NCI-H526 treated with DMSO at 0.1 percent for 48 hours (cell line): ENCODE measurements around the gene PDLIM5.
A peak's percentile ranks its signal among the peaks of the same experiment; 100 is the strongest.

Source experiments
- DNase-seq: peaks from one replicate; lab custom pipeline; 2025; lab: John Stamatoyannopoulos, UW

PDLIM5 gene

DNA sequence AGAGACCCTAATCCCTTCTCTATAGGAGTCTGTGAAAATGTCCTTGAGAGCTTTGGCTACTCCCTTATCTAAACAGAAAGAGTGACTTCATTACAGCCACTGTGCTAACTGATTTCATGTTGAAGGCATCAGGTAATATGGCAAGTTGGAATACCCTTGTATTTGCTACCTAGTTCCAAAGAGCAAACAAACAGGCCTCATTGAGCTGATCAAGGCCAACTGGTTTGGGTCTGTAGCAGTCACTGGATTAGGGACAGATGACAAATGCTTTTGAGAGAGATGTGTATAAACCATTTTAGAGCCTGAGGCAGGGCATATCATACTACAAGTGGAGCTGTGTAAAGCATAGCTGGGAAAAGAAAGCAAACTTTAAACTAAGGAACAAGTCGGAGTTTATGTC is 22.9 kb upstream of the PDLIM5 start:
- no peak for DNase-seq

DNA sequence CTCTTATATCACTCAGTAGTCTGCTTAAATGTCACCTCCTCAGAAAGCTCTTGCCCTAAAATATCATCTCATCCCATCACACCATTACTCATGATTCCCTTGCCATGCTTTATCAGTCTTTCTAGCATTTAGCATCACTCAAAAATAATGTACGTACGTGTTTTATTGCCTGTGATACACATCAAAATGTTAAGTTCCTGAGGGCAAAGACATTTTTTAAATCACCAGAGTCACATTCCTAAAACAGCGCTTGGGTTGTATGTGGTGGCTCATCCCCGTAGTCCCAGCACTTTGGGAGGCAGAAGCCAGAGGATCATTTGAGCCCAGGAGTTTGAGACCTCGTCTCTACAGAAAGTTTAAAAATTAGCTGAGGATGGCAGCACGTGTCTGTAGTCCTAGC is 21.3 kb upstream of the PDLIM5 start:
- no peak for DNase-seq

DNA sequence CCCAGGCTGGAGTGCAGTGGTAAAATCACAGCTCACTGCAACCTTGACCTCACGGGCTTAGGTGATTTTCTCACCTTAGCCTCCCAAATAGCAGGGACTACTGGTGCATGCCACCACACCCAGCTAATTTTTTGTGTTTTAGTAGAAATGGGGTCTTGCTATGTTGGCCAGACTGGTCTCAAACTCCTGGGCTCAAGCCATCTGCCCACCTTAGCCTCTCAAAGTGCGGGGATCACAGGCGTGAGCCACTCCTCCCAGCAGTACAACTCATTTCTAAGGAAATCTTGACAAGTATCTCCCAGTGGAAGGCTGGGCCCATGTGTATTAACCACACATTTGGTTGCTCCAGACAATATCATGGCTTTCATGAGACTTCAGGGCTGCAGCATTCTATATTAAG is 20.4 kb upstream of the PDLIM5 start:
- DNase-seq, result no peak

DNA sequence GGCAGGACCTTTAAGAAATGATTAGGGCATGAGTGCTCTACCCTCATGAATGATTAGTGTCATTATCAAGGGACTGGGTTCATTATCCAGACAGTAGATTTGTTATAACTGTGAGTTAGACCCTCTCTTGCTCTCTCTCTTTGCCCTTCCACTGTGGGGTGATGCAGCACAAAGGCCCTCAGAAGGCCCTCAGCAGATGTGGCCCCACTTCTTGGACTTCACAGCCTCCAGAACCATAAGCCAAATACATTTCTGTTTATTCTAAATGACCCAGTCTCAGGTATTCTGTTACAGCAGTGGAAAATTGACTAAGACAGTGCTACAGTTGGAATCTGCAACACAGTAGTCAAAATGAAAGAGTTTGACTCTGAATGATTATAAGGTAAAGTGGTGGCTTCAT is 17.2 kb upstream of the PDLIM5 start:
- no peak for DNase-seq

DNA sequence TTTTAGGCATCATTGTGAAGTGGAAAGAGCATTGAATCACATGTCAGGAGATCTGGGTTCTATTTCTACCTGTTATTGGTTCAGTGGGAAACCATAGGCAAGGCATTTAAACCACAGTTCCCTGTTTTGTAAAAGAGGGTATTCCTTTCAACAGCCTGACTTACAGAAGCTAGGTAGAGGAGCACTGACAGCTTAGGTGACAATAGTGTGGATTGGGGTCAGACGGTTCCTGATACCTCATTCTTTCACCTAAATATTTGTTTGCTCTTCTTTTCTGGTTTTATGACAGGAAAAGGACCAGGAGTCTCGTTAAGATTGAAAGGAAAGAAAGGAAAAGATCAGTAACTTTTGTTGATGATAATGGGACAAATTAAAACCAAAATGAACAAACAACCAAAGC is 15.9 kb upstream of the PDLIM5 start:
- no peak for DNase-seq

DNA sequence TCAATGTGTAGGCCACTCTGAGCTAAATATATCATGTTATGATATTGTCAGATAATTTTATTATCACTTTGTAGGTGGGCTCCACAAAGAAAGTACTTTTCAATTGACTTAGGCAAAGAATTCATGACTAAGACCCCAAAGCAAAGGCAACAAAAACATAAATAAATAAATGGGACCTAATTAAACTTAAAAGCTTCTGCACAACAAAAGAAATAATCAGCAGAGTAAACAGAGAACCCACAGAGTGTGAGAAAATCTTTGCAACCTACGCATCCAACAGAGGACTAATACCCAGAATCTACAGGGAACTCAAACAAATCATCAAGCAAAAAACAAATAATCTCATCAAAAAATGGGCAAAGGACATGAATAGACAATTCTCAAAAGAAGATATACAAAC is 15.2 kb upstream of the PDLIM5 start:
- DNase-seq, result no peak

DNA sequence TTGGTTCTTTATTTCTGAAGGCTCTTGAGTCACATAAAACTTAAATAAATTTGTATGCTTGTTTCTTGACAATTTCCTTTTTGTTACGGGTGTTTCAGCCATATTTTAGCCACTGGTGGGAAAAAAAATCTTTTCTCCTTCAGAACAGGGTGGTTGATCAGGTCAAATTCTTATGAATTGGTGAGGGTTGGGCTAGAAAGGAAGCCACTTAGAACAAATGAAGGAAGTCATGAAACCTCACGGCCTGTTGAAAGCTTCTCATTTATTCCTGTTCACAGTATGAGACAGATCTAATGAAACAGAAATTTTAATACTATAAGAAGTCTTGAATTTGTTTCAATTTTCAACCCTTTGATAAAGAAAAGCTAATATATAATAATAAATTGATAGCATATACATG is 12.1 kb upstream of the PDLIM5 start:
- DNase-seq, result no peak

DNA sequence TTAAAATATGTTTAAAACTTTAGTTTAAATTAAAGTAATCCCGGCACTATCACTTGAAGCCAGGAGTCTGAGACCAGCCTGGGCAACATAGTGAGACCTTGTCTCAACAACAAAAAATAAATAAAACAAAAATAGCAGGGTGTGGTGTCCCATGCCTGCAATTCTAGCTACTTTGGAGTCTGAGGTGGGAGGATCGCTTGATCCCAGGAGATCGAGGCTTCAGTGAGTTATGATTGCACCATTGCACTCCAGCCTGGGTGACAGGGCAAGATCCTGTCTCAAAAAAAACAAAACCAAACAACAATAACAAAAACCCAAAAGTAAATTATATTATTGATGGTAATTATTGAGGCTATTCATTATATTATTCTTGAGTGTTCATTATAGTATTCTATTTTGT is 9.9 kb upstream of the PDLIM5 start:
- DNase-seq, result no peak

- no peak for DNase-seq
Observed at GRCh38 chr4:94442251-94442650, 9.5 kb upstream of the PDLIM5 start.

DNA sequence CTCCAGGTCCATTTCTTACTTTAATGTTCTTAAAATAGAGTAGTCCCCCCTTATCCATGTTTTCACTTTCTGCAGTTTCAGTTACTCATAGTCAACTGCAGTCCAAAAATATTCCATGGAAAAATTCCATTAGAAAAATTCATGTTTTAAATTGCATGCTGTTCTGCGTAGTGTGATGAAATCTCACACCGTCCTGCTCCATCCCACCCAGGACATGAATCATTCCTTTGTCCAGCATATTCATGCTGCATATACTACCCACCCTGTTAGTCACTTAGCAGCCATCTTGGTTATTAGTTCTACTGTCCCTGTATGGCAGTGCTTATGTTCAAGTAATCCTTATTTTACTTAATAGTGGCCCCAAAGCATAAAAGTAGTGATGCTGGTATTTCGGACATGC is 5.4 kb upstream of the PDLIM5 start:
- no peak for DNase-seq

- DNase-seq, result no peak
Observed at GRCh38 chr4:94447754-94448411, 3.9 kb upstream of the PDLIM5 start.

DNA sequence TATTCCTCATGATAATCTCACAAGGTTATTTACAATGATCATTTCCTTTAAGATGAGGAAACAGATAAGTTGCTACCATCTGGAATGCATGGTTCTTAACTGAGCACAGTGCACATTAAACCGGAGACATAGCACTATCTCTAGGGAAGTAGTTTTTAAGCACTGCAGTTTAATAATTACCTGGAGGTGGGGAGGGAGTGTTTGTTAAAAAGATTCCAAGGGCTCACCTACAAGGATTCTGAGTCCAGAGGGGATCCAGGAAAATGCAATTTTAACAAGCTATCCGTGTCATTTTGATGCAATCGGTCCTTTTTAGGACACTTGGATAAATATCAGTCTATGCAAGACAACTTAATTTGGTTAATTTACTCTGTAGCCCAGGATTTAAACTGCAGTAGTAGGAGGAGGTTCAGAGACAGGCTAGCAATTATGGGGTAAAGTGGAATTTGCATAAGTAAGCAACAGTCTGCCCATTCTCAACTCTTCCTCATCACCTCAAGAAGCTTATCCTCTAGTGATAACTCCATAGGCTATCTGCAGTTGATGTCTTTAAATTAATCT is 2.8 kb upstream of the PDLIM5 start:
- DNase-seq, result no peak

GRCh38 chr4:94451051-94451694 is 569 bp upstream of the PDLIM5 start:
- no peak for DNase-seq

DNA sequence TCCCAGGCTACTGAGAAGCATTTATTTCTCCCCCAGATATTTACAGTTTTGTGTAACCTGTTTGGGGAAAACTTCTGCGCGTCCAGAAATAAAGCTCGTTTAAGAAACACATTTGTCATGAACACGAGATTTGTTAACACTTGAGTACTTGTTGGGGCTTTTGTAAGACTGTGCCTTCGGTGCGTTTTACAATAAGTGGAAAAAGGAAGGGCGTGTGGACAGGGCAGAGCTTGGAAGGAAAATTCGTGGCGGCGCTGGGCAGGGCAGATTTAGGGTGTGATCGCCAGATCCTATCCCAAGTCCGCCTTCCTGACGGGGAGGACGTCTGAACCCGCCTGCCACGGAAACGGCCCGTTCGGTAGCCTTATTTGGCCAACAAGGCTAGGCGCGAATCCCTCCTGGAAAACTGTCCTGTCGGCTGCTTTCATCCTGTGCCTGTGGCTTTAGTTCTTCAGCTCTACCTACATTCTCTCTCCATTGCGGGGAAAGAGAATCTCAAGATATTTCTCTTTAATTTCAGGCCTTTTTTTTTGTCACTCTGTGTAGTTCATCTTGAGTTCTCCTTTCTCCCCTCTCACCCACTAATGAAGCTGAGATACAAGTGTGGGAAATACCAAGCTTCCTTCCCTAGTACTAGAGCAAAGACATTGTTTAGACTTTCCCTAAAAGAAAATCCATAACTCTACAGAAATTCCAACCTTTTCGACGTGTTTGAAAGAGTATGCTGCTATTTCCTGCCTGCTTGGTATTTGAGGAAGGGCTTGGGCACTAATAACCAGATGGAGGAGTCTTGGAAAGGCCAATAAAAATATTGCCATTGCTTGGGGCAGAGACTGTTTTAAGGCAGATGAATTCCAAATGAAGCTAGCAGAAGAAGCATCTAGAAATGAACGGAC is 982 bp downstream of the PDLIM5 start:
- peak; percentile 18 for DNase-seq

DNA sequence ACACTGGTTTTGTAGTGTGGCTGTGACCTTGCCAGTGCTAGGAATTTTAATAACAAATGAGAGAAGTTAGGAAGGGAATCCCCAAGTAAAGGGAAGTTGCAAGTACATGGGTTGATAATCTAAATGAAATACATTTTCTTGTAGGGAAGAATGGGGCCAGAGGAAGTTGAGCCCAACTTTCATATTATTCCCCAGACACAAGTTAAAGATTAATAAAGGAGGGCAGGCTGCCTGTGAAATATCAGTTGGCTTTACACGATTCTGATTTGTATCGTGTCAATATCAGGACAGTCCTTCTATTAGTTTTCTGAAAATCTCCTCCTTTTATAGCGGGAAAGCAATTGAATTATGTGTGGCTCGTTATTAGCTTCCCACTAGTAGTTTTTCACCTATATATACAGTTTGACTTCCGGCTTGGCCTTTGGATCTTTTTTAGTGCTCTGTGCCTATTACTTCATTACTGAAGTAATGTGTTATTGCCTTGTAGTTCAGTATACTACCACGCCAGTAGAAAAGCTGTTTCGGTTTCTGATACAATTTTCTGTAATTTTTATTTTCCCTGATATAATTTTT is 1.7 kb downstream of the PDLIM5 start:
- no peak for DNase-seq

- no peak for DNase-seq
Observed at GRCh38 chr4:94454405-94454804, 2.7 kb downstream of the PDLIM5 start.

DNA sequence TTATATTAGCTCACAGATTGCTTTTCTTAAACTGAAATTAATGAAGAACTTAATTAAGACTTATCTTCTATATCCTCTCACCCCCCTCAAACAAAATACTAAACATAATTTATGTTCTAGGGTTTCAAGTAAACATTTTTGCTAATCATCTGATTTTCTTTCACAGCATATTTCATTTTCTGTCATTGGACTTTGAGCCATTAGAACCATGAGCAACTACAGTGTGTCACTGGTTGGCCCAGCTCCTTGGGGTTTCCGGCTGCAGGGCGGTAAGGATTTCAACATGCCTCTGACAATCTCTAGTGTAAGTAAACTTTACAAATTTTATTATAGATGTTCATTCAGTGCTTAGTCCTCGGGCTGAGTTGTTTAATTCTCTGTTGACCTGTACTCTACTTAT is 3.3 kb downstream of the PDLIM5 start:
- DNase-seq, result no peak

GRCh38 chr4:94457692-94458106 is 6.0 kb downstream of the PDLIM5 start:
- DNase-seq, result no peak

- DNase-seq, result no peak
Observed at GRCh38 chr4:94458682-94459081, 6.9 kb downstream of the PDLIM5 start.

DNA sequence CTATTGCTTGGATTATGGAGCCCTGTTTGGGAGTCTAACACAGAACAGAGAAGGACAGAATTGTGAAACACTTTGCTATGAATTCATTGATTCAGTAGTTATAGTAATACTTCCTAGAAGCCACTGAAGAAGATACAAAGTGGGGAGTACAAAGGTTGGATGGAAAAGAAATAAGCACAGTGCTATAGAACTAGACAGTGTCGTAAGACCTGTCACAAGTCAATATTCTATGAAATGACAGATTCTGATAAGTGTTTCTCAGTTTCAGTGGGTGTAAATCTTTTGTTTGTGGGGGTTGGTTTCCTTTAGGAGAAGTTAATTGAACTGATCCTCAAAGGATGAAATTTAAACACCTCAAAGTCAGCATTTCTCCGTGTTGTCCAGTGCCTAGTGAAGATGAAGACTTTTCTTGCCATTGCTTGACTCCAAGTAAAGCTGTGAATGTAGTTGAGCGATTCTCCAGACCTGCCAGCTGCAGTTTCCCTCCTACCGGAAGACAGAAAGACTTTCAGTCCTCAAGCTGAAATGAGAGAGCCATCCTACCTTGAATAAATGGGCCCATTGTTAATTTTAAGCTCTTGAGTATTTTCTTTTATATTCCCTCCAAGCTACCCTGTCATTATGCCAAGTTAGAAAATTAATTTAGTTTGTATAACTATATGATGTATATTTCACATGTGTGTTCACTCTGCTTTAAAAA is 7.9 kb downstream of the PDLIM5 start:
- no peak for DNase-seq

GRCh38 chr4:94461506-94461905 is 9.8 kb downstream of the PDLIM5 start:
- no peak for DNase-seq

GRCh38 chr4:94462572-94462971 is 10.8 kb downstream of the PDLIM5 start:
- DNase-seq, result no peak
